Body of pancreas (tissue), 4 donors: ENCODE data around the gene GSDME. TPM values are rescaled to one million over a fixed set of nuclear protein-coding genes. Genes with fewer than 3 reads are reported as not detected.

Source experiments
- ATAC-seq: fragments of 150-250 bp; one replicate; pipeline ENCODE4 v1.9.1; 2016
- DNase-seq, 4 donors: peaks; one replicate each; pipeline ENCODE4 v3.0.0-alpha.2; 2019
- H3K27ac ChIP-seq, 4 donors: fragments of 200-600 bp; sonication (generic); 1 replicate in 3 of 4; 2 replicates in 1 of 4; pipeline versions ENCODE4 v1.5.1 to v1.6.1; 2016 to 2019; ENCODE audit warnings: mild to moderate bottlenecking in 1 of 4, mixed read lengths in 1 of 4, moderate library complexity in 1 of 4
- H3K27me3 ChIP-seq, 2 donors: fragments of 200-600 bp; sonication (generic); one replicate each; pipeline ENCODE4 v1.6.0; 2016; ENCODE audit warnings: mild to moderate bottlenecking in 1 of 2
- H3K36me3 ChIP-seq, 2 donors: fragments of 200-600 bp; sonication (generic); replicated peaks in 1 of 2; 2 replicates each; pipeline ENCODE4 v1.5.1; 2016; ENCODE audit warnings: low read depth in 2 of 2; ENCODE audit not compliant: insufficient read depth in 1 of 2
- H3K4me1 ChIP-seq: fragments of 200-600 bp; sonication (generic); one replicate; pipeline ENCODE4 v1.6.0; 2016
- H3K4me3 ChIP-seq, 2 donors: fragments of 200-600 bp; sonication (generic); 1 replicate in 1 of 2; 2 replicates in 1 of 2; pipeline ENCODE4 v1.5.1; 2016 to 2019
- H3K9me3 ChIP-seq, 3 donors: fragments of 200-600 bp; sonication (generic); 1 replicate in 2 of 3; 2 replicates in 1 of 3; pipeline ENCODE4 v1.5.1; 2016
- CTCF ChIP-seq, 7 experiments: fragments of 450-650 bp in 4 of 7; fragments of 200-600 bp in 3 of 7; sonication (generic) in 3 of 7; IDR thresholded peaks; one replicate each; pipeline ENCODE4 v1.5.1; 2016 to 2019; ENCODE audit warnings: antibody characterized with exemption in 7 of 7
- POLR2A ChIP-seq, 3 donors: fragments of 450-650 bp; IDR thresholded peaks; one replicate each; pipeline ENCODE4 v1.6.1; 2016; ENCODE audit warnings: antibody characterized with exemption in 3 of 3, mild to moderate bottlenecking in 2 of 3
- WGBS, 2 donors: methylation state at CpG; one replicate each; pipeline ENCODE4 v1.1.5; 2017; 5-methylcytosine and 5-hydroxymethylcytosine counted together
- intact Hi-C: fragments of 100-400 bp; cut with DNase I; formaldehyde crosslinking; loops from one replicate; pipeline ENCODE4 v1.15.1; 2023
- total RNA-seq, 2 donors: library from RNA; depleted of rRNA; stranded (reverse); fragments of >200 nt; gene quantifications; one replicate each; pipeline ENCODE4 v1.1.0, GENCODE V29; 2016

The GSDME gene
- total RNA-seq, 2 donors from 2014 or later = 3.6 to 5.3 TPM

GRCh38 chr7:24717247-24717622, 40.0 kb downstream of the GSDME start:
- Histone ChIP-seq H3K27me3 (no peaks in the 10 kb centered on the region), H3K9me3 (no peaks in the 10 kb centered on the region), H3K36me3 (no peaks in the 10 kb centered on the region), H3K27ac (no peak overlapping the region), H3K4me3 (no peak overlapping the region), H3K4me1 (no peaks in the 10 kb centered on the region)
- TF ChIP-seq CTCF (IDR thresholded peaks at IDR 0.05) (no peak), POLR2A (IDR thresholded peaks at IDR 0.05) (no peak)
- ATAC-seq (no peak), DNase-seq (no peak)
- intact Hi-C loops = no loop called here
- WGBS, 2 donors = 79 to 81% methylated on average over 13 to 14 of the region's 14 CpGs

GRCh38 chr7:24716480-24717246, 40.6 kb downstream of the GSDME start:
- 85 to 87% methylated on average over 8 to 9 of the region's 9 CpGs for WGBS, 2 donors
- no peak overlapping the region for H3K27ac ChIP-seq
- DNase-seq = no peak
- TF ChIP-seq CTCF (IDR thresholded peaks at IDR 0.05) = no peak
- no peak for TF ChIP-seq POLR2A (IDR thresholded peaks at IDR 0.05)
- H3K36me3 ChIP-seq = no peaks in the 10 kb centered on the region
- H3K4me1 ChIP-seq = no peaks in the 10 kb centered on the region
- H3K27me3 ChIP-seq = no peaks in the 10 kb centered on the region
- ATAC-seq = no peak
- no peak overlapping the region for H3K4me3 ChIP-seq
- no peaks in the 10 kb centered on the region for H3K9me3 ChIP-seq
- intact Hi-C loops = no loop called here

GRCh38 chr7:24715661-24716479, 41.4 kb downstream of the GSDME start:
- Histone ChIP-seq H3K4me1 (no peaks in the 10 kb centered on the region), H3K4me3 (no peak overlapping the region), H3K36me3 (no peaks in the 10 kb centered on the region), H3K27ac (no peak overlapping the region), H3K9me3 (no peaks in the 10 kb centered on the region), H3K27me3 (no peaks in the 10 kb centered on the region)
- no peak for ATAC-seq
- intact Hi-C loops = no loop called here
- DNase-seq = no peak
- TF ChIP-seq CTCF (IDR thresholded peaks at IDR 0.05) (peak in 4 of 7 experiments; percentile 17 to 24 (median 22)), POLR2A (IDR thresholded peaks at IDR 0.05) (no peak)
- WGBS, 2 donors = 47 to 48% methylated on average over 14 to 16 of the region's 16 CpGs

- 89 to 94% methylated on average over 2 of the region's 2 CpGs for WGBS, 2 donors
- no peak for DNase-seq
- intact Hi-C loops = no loop called here
- Histone ChIP-seq H3K9me3 (no peaks in the 10 kb centered on the region), H3K27me3 (no peaks in the 10 kb centered on the region), H3K4me1 (no peaks in the 10 kb centered on the region), H3K27ac (no peak overlapping the region), H3K36me3 (no peaks in the 10 kb centered on the region), H3K4me3 (no peak overlapping the region)
- ATAC-seq = no peak
- no peak for TF ChIP-seq POLR2A (IDR thresholded peaks at IDR 0.05)
- TF ChIP-seq CTCF (IDR thresholded peaks at IDR 0.05) = no peak
Observed at GRCh38 chr7:24715171-24715570, 42.1 kb downstream of the GSDME start.
